GM13977 (cell line): ENCODE measurements around the gene FMO5.

Experiments used
- DNase-seq: peaks from one replicate; pipeline ENCODE4 v3.0.0; 2012; ENCODE audit warnings: low spot score
- CTCF ChIP-seq: IDR thresholded peaks from 2 replicates; pipeline ENCODE4 v1.5.1; 2012; ENCODE audit warnings: mild to moderate bottlenecking, control low read depth; ENCODE audit not compliant: insufficient read depth; ENCODE audit errors: extremely low read depth, missing control alignments
- in situ Hi-C: fragments of 300-500 bp; cut with MboI; formaldehyde crosslinking; loops from one replicate; pipeline ENCODE4 v1.12.0; 2022; ENCODE audit warnings: low sequenced_read_pairs, low pct_unique_long_range_greater_than_20kb, mixed read lengths, inconsistent platforms; ENCODE audit not compliant: unreplicated experiment

The FMO5 gene

GRCh38 chr1:147177611-147178380 lies 47.3 kb downstream of the FMO5 start:
- DNase-seq: no peak
- in situ Hi-C loops: loop anchor here (10.0 kb wide), 1 partner anchor 67 kb away; the partner anchor contains the start of gene CHD1L
- TF ChIP-seq CTCF: no peak

- peak; percentile 96 for TF ChIP-seq CTCF
- peak; percentile 95 for DNase-seq
- in situ Hi-C loops: loop anchor here (10.0 kb wide), 1 partner anchor 72 kb away; the partner anchor contains the start of gene CHD1L
Observed at GRCh38 chr1:147172168-147173016, 52.7 kb downstream of the FMO5 start, which contains the start of gene PRKAB2. Gene PRKAB2 (minus strand): TSS chr1:147172470. CDS start chr1:147172144, 326 bp downstream.

- no peak for TF ChIP-seq CTCF
- in situ Hi-C loops: loop anchor here (10.0 kb wide), 1 partner anchor 73 kb away; the partner anchor contains the start of gene CHD1L
- DNase-seq: peak; percentile 28
Observed at GRCh38 chr1:147171399-147172167, 53.6 kb downstream of the FMO5 start.

GRCh38 chr1:147169840-147170674 lies 55.1 kb downstream of the FMO5 start:
- no peak for DNase-seq
- no peak for TF ChIP-seq CTCF
- in situ Hi-C loops: loop anchor here (10.0 kb wide), 1 partner anchor 75 kb away; the partner anchor contains the start of gene CHD1L

- DNase-seq: no peak
- in situ Hi-C loops: no loop called here
- no peak for TF ChIP-seq CTCF
Observed at GRCh38 chr1:147169171-147169570, 56.0 kb downstream of the FMO5 start.
